HEK293 (cell line): ENCODE data around the gene HOTAIR.

Experiments
- ZNF175 ChIP-seq: fragments of 450-650 bp; formaldehyde crosslinking; IDR thresholded peaks from 2 replicates; pipeline ENCODE4 v1.5.1; 2016; ENCODE audit warnings: missing biosample characterization, missing genetic modification characterization
- TF ChIP-seq, protein P1 (sequence below): fragments of 450-650 bp; formaldehyde crosslinking; IDR thresholded peaks from 2 replicates; pipeline ENCODE4 v1.5.1; 2016; ENCODE audit warnings: missing biosample characterization, missing genetic modification characterization

DNA sequence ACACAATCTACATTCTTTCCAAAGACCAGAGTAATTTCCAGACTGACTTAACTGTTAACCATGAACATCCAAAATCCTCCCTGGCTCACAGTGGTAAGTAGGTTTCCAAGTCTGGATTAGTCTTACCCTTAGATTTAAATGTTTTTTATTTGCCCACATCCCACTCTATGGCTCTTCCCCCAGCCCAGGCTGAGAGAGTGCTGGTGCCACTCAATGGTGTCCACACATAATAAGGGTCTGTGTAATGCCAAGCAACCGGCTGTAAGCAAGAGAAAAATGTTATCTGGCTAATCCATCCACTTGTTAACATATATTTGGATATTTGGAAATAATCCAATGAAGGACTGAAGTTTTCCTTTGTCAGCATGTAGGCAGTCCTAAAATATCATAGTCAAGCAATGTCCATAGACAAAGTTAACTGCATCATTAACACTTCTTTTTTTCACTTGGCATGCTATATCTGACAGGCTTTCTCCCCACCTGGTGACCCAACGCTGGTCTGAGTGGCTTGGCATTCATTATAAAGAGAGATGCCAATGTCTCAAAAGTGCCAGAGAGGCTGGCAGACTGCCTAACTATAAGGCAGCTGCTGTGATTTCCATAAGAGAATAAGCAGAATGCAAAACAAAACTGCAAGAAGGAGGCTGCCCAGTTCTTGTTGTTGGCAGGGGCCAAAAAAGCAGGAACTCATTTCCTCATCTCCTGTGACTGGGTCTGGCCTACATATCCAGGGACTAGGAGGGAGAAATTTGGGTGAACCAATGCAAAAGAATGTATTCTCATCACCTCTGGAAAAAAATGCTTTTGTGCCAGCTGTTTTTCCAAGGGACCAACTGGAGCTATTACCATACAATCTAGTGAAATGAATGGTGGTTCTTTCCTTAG, 50.0 kb downstream of the HOTAIR start:
- no peak for TF ChIP-seq ZNF175
- TF ChIP-seq, protein P1, sequence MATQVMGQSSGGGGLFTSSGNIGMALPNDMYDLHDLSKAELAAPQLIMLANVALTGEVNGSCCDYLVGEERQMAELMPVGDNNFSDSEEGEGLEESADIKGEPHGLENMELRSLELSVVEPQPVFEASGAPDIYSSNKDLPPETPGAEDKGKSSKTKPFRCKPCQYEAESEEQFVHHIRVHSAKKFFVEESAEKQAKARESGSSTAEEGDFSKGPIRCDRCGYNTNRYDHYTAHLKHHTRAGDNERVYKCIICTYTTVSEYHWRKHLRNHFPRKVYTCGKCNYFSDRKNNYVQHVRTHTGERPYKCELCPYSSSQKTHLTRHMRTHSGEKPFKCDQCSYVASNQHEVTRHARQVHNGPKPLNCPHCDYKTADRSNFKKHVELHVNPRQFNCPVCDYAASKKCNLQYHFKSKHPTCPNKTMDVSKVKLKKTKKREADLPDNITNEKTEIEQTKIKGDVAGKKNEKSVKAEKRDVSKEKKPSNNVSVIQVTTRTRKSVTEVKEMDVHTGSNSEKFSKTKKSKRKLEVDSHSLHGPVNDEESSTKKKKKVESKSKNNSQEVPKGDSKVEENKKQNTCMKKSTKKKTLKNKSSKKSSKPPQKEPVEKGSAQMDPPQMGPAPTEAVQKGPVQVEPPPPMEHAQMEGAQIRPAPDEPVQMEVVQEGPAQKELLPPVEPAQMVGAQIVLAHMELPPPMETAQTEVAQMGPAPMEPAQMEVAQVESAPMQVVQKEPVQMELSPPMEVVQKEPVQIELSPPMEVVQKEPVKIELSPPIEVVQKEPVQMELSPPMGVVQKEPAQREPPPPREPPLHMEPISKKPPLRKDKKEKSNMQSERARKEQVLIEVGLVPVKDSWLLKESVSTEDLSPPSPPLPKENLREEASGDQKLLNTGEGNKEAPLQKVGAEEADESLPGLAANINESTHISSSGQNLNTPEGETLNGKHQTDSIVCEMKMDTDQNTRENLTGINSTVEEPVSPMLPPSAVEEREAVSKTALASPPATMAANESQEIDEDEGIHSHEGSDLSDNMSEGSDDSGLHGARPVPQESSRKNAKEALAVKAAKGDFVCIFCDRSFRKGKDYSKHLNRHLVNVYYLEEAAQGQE (tag by site-specific recombination) = no peak
